ENCODE measurements around the gene TBL3.

Gene TBL3

DNA sequence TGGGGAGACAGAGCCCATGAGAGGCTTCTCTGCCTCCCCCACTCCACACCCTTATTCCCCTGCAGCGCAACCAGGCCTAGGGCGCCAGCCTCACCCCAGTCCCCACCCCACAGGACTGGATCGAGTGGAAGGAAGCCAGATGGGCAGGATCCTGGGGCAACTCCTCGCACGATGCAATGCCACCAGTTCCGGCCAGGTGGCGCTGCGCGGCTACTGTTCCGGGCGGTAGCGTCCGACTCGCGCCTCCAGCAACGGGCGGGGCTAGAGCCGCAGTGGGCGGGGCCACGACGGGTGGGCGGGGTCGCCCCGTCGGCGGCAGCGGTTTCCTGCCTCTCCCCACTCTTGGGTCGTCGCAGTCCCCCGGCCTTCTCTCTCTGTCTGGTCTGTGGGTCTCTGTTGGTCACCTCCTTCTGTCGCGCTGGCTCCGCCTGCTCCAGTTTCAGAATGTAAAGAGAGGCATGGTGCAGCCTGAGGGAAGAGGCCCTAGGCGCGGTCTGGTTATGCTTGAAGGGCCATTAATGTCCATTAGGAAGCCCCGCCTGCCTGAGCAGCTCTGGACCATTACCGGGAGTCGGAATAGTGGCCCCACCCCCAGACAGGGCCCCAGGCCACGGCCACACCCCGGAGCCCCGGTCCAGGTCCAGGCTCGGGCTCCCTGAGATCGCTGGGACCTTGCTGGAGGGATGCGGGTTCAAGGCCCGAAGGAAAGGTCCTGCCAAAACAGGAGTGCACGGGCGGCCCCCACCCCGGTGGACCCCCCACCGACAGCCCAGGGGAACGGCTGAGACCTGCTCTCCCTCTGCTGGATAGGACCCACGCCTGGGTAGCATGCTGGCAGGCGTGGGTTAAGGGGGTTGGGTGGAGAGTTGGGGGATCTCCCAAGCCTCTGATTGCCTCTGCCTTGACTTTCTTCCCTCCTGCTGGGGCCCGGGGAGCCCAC lies 51.5 kb downstream of the TBL3 start:
- DNase-seq, result peak; percentile 96

DNA sequence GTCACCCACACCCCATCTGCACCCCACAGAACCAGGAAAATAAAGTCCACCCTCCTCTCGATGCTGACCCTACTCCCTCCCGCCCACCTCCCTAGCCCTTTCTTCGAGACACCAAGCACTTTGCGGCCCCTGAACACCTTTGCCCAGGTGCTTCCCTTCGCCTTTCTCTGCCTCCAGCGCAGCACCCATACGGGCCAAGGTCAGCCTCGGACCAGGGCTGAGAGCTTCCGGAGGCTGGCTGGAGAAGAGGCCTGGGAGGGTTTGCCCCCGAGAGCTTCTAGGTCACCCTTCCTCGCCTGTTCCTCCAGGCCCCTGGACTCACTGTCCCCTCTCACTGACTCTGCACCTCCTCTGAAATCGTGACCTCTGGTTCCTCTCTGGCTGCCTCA lies 52.2 kb downstream of the TBL3 start:
- DNase-seq, result no peak

DNA sequence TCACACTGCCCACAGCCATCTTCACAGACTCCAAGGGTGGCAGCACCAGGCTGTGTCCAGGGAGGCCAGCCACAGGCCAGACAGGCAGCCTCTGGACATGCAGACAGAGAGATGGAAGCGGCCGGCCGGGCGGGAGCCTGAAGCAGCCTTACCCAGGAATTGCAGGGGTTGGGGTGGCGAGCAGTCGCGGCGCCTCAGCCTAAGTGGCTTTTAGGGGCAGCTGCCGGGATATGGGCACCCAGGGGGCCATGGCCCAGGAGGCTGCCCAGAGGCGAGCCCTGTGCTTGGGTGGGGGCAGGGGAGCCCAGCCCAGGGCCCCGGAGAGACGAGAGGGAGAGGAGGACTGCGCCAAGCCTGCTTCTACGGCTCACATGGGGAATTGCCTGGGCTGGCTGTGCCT lies 53.4 kb downstream of the TBL3 start:
- DNase-seq, result no peak

DNA sequence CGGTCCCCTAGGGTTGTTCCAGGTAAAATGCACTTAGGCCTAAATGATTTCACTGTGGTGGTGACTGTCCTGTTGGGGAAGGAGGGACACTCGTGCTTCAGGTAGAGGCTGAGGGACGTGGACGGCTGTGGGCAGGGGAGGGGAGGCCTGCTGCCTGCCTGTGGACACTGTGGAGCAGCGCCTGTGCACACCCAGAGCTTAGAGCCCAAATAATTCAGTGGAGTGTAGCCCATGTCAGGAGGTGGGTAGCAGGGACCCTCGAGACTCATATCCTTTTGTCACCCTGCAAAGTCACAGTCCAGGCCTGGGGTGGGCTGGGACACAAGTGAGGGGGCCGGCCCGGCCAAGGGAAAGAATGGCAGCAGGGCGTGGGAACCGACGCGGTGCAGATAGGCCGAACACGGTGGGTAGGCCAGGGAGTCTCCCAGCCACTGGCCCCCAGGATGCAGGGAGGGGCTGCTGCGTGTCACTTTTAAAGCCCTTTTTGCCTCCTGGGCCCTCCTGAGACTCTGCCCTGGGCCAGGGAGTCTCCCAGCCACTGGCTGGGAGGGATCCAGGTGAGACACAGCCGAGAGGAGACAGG lies 54.1 kb downstream of the TBL3 start:
- no peak for DNase-seq

DNA sequence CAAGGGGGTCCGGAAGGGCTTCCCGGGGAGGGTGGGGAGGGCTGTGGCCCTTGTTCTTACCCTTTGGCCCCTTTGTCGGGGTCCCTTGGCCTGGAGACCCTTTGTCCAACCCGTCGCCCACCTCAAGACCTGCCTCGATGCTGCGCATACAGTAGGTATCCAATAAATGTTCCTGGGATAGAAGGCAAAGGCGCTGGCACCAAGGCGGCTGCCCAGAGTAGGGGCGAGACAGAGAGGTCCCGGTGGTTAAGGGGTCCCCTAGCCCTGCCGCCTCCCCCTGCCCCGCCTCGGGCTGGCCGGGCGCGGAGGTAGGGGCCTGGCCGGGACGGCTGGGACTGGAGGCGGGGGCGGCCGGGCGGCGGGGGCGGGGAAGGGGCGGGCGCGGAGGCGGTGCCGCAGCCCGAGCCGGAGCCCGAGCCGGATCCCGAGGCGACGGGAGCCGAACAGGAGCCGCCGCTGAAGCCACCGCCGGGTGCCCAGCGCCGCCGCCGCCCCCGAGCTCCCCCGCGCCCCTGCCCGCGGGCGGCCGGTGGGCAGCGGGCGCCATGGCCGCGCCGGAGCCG lies 54.7 kb downstream of the TBL3 start, which contains the start of gene NHERF2:
TSS of gene NHERF2 (plus strand) at position 442 of the 563 bp plus-strand sequence. CDS start at position 546, 104 bp downstream.
- DNase-seq, result peak; percentile 27

DNA sequence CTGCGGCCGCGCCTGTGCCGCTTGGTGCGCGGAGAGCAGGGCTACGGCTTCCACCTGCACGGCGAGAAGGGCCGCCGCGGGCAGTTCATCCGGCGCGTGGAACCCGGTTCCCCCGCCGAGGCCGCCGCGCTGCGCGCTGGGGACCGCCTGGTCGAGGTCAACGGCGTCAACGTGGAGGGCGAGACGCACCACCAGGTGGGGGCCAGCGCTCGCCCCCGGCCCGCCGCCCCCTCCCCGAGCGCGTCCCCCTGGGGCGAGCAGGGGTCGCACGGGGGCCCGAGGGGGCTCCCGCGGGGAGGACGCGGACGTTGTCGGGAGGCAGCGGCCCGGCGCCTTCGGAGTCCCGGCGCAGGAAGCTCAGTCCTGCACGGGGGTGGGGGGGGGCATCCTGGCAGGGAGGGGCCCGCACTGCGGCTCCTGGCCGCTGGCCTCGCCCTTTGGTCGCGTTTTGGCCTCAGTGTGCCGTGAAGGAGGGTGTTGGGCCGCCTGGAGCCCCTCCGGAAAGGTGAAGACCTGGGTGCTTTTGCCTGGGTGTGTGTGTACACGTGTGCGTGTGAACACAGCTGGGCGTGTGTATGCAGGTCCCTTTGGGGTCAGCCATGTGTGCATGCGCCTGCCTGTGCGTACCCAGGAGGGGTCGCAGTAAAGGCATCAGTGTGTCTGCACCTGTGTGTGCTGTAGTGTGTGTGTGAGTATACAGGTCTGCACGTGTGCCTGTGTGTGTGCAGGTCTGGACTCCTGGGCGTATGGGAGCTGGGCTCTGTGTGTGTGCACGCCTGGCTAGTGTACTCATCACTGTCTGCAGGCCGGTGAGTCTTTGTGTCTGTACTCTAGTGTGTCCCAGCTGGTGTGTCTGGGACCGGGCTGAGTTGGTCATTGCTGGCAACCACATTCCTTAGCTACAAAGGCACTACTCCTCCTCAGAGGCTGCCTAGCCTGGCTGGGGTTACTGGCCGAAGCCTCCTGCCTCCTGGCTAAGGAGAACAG lies 55.5 kb downstream of the TBL3 start:
- DNase-seq, result peak; percentile 26

DNA sequence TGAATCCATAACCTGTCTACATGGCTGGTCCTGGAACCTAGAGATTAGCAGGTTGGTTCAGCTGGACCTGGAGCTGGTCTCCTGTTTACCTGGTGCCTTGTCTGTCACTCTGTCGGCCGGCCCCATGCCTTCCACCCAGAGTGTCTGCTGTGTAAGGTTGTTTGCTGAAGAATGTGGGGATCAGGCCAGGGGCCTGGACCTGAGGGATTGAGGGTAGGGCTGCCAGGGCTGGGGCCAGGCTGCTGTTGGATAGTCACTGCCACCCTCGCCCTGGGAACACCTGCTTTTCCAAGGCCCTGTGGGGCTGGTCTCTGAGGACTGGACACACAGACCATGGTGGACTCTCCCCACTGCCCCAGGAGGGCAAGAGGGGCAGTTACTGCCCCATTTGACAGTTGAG lies 56.3 kb downstream of the TBL3 start:
- no peak for DNase-seq

DNA sequence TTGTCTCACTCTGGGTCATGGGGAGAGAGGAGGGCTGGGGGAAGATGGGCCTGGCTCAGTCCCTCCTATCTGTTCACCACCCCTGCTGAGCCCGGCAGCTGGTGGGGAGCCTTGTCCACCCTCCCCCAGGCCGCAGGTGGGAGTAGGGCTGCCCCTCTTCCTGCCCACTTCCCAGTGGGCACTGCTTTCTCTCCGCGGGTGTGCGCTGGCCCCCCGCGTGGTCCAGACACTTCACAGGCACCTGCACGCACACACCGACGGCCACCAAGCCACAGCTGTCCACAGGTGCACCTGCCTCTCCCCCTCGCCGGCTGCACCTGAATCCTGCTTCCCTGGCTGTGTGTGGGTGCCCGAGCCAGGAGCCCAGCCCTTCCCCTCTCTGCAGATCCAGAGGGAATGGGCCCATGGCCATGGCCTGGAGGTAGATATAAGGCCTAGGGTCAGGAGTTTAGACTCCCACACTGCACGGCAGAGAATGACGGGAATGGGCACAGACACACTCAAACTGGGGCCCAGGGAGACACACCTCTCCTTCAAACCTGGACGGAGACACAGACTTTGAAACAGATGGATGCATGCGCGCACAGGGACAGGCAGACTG lies 56.9 kb downstream of the TBL3 start:
- no peak for DNase-seq

DNA sequence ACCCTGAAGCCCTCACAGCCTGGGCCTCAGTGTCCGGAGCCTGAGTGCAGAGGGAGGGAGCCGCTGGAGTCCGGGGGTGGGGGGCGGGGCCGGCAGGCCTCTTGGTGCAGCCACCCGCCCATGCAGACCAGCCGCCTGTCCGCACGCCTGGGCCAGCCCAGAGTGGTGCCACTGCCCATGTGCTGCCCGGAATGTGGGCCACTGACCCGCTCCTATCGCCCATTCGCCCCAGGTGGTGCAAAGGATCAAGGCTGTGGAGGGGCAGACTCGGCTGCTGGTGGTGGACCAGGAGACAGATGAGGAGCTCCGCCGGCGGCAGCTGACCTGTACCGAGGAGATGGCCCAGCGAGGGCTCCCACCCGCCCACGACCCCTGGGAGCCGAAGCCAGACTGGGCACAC lies 57.5 kb downstream of the TBL3 start:
- DNase-seq, result no peak

DNA sequence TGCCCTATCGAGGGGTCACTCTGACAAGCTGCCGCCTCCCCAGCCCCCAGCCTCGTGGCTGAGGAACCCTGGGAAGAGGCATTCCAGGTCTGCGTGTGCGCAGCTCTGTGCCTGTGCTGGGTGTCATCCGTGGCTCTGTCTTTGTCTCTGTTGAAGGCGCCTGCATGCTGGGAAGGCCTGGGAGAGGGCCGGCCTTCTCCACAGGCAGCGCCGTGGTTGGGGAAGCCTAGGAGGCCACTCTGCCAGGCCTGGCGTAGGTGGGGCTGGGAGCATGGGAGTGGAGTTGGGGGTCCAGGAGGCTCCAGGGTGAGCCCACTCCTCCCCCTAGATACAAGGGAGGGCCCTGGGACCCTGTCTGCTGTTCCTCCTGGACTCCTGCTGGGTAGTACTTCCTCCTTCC lies 58.2 kb downstream of the TBL3 start:
- no peak for DNase-seq

DNA sequence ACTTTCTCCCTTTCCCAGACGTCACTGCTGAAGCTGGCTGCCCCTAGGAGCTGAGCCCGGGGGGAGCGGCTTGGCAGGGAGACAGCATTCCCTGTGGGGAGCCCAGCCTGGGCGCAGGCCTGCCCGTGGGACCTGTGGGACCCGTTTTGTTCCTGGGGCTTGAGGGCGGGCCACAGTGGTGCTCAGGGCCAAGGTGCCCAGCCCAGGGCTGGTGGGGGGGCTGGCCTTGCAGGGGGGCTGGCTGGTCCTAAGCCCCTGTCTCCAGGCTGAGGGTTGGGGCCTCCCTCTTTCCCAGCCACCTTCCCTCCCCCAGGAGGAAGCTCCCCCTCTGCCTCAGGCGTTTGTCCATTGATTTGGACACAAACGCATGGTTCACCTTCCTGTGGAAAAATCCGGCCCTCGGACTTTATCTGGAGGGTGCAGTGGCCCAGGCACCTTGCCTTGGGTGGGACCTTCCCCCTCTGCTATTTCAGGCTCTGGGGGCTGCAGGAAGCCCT lies 59.3 kb downstream of the TBL3 start:
- DNase-seq, result no peak

Measured in CD4-positive, alpha-beta T cell treated with Interleukin-10 for 1 hour (primary cell).